Ascending aorta (tissue), 2 donors: ENCODE results near the gene BCAP31. TPM values are rescaled to one million over a fixed set of nuclear protein-coding genes. Genes with fewer than 3 reads are reported as not detected.
A peak's percentile ranks its signal among the peaks of the same experiment; 100 is the strongest.

Source experiments
- DNase-seq, 2 donors: peaks; one replicate each; pipeline ENCODE4 v3.0.0-alpha.2; 2019; ENCODE audit warnings: low spot score in 2 of 2
- H3K27ac ChIP-seq, 2 donors: fragments of 200-600 bp; sonication (generic); one replicate each; pipeline ENCODE4 v1.5.1; 2016 to 2017; ENCODE audit warnings: mild to moderate bottlenecking in 1 of 2
- H3K27me3 ChIP-seq: fragments of 200-600 bp; sonication (generic); one replicate; pipeline ENCODE4 v1.5.1; 2017
- H3K36me3 ChIP-seq, 2 donors: fragments of 200-600 bp; sonication (generic); one replicate each; pipeline ENCODE4 v1.5.1; 2016
- H3K4me1 ChIP-seq, 2 donors: fragments of 200-600 bp; sonication (generic); one replicate each; pipeline ENCODE4 v1.5.1; 2016 to 2017; ENCODE audit warnings: mild to moderate bottlenecking in 1 of 2
- H3K4me3 ChIP-seq, 2 donors: fragments of 200-600 bp; sonication (generic); one replicate each; pipeline ENCODE4 v1.5.1; 2016 to 2017; ENCODE audit warnings: mild to moderate bottlenecking in 1 of 2
- H3K9me3 ChIP-seq, 2 donors: fragments of 200-600 bp; sonication (generic); one replicate each; pipeline ENCODE4 v1.5.1; 2016
- CTCF ChIP-seq, 3 experiments: fragments of 200-600 bp in 2 of 3; fragments of 450-650 bp in 1 of 3; sonication (generic) in 2 of 3; IDR thresholded peaks; one replicate each; pipeline ENCODE4 v1.5.1; 2016 to 2019; ENCODE audit warnings: antibody characterized with exemption in 3 of 3, mild to moderate bottlenecking in 1 of 3, moderate library complexity in 1 of 3
- intact Hi-C: fragments of 100-400 bp; cut with DNase I; formaldehyde crosslinking; loops from one replicate; pipeline ENCODE4 v1.15.1; 2023
- total RNA-seq: library from RNA; depleted of rRNA; stranded (reverse); fragments of >200 nt; gene quantifications from one replicate; pipeline ENCODE4 v1.1.0, GENCODE V29; 2016

Gene BCAP31
- total RNA-seq, 1 donor from 2014 or later = 63.0 TPM

GRCh38 chrX:153763989-153764755 lies 40.0 kb upstream of the BCAP31 start, which contains the start of gene PLXNB3:
PLXNB3 (plus strand) TSS chrX:153764249; CDS start chrX:153765536, 1,287 bp downstream.
- no peaks in the 10 kb centered on the region for H3K36me3 ChIP-seq
- peak; percentile 32 to 90 for DNase-seq
- peak within 1 kb of the TSS; percentile 31 to 56 for H3K4me3 ChIP-seq
- H3K27ac ChIP-seq = peak within 1 kb of the TSS; percentile 58 to 59
- intact Hi-C loops = loop anchor here (1.0 kb wide), 1 partner anchor 189 kb away; no protein-coding TSS in a partner anchor
- H3K9me3 ChIP-seq = no peaks in the 10 kb centered on the region
- TF ChIP-seq CTCF (IDR thresholded peaks at IDR 0.05) = peak; percentile 81 to 87 (median 82)
- peaks cover 0 to 8% of the 10 kb centered on the region in 2 donors for H3K4me1 ChIP-seq
- H3K27me3 ChIP-seq = no peaks in the 10 kb centered on the region

GRCh38 chrX:153763298-153763932 lies 39.2 kb upstream of the BCAP31 start:
- H3K27me3 ChIP-seq = no peaks in the 10 kb centered on the region
- no peak for DNase-seq
- intact Hi-C loops = no loop called here
- no peak for TF ChIP-seq CTCF (IDR thresholded peaks at IDR 0.05)
- H3K36me3 ChIP-seq = no peaks in the 10 kb centered on the region
- H3K4me3 ChIP-seq = no peak overlapping the region
- H3K27ac ChIP-seq = no peak overlapping the region
- H3K9me3 ChIP-seq = no peaks in the 10 kb centered on the region
- peaks cover 0 to 8% of the 10 kb centered on the region in 2 donors for H3K4me1 ChIP-seq

- H3K4me1 ChIP-seq = peaks cover 0 to 8% of the 10 kb centered on the region in 2 donors
- no peaks in the 10 kb centered on the region for H3K9me3 ChIP-seq
- no peak for DNase-seq
- intact Hi-C loops = no loop called here
- H3K27me3 ChIP-seq = no peaks in the 10 kb centered on the region
- H3K27ac ChIP-seq = no peak overlapping the region
- H3K36me3 ChIP-seq = no peaks in the 10 kb centered on the region
- H3K4me3 ChIP-seq = no peak overlapping the region
- TF ChIP-seq CTCF (IDR thresholded peaks at IDR 0.05) = no peak
Measured at GRCh38 chrX:153762626-153763173, 38.5 kb upstream of the BCAP31 start.

- Histone ChIP-seq H3K27me3 (no peaks in the 10 kb centered on the region), H3K27ac (no peak overlapping the region), H3K36me3 (no peaks in the 10 kb centered on the region), H3K4me3 (no peak overlapping the region), H3K9me3 (no peaks in the 10 kb centered on the region), H3K4me1 (peaks cover 0 to 8% of the 10 kb centered on the region in 2 donors)
- no peak for TF ChIP-seq CTCF (IDR thresholded peaks at IDR 0.05)
- intact Hi-C loops = no loop called here
- no peak for DNase-seq
Measured at GRCh38 chrX:153761863-153762262, 37.7 kb upstream of the BCAP31 start.

GRCh38 chrX:153755136-153755535 lies 30.9 kb upstream of the BCAP31 start:
- no peak overlapping the region for H3K27ac ChIP-seq
- H3K27me3 ChIP-seq = no peaks in the 10 kb centered on the region
- H3K4me3 ChIP-seq = no peak overlapping the region
- TF ChIP-seq CTCF (IDR thresholded peaks at IDR 0.05) = no peak
- no peaks in the 10 kb centered on the region for H3K36me3 ChIP-seq
- H3K4me1 ChIP-seq = no peaks in the 10 kb centered on the region
- intact Hi-C loops = no loop called here
- H3K9me3 ChIP-seq = peaks cover 0 to 5% of the 10 kb centered on the region in 2 donors
- no peak for DNase-seq
